Heart left ventricle (tissue), 13 donors: ENCODE data around the gene SPOCK1.

Source experiments
- CTCF ChIP-seq, 12 donors: fragments of 200-600 bp; sonication (generic) in 4 of 12; IDR thresholded peaks; one replicate each; pipeline versions ENCODE4 v1.5.0 to v1.8.0; 2018 to 2022; ENCODE audit warnings: antibody characterized with exemption in 12 of 12, mild to moderate bottlenecking in 5 of 12
- POLR2A ChIP-seq, 2 donors: fragments of 450-650 bp; IDR thresholded peaks; one replicate each; pipeline ENCODE4 v1.6.1; 2017; ENCODE audit warnings: antibody characterized with exemption in 2 of 2, mild to moderate bottlenecking in 2 of 2, moderate library complexity in 2 of 2
- donor health status: ischemic (EF 13 %, LVEDD 7.1; RV severe dilation, severe dysfunction).
- donor health status: DM: no; HTN: yes; CAD: no.
- donor health status: DM: no; HTN: no; CAD: no.
- donor health status: ischemic (EF 25% LVEDD 6.9; RV normal size, moderate dysfunction).
- donor health status: ischemic (EF 25% LVEDD 5.7; RV mildly dilated, moderate dysfunction).
- donor health status: ischemic (EF 35%, LVEDD 5.7; RV mildly dilated, moderate dysfunction).
- donor health status: nonischemic (EF 11% LVEDD 7.7; RV severe dilation, severe dysfunction).
- donor health status: DM: yes; HTN: yes; CAD: no.
- donor health status: PGD.
- donor health status: ischemic (EF 29% LVEDD 5.4; RV normal size, mild dysfunction).
- donor health status: nonischemic (EF 23%, LVEDD 6.1; RV moderate dilation, normal function).

DNA sequence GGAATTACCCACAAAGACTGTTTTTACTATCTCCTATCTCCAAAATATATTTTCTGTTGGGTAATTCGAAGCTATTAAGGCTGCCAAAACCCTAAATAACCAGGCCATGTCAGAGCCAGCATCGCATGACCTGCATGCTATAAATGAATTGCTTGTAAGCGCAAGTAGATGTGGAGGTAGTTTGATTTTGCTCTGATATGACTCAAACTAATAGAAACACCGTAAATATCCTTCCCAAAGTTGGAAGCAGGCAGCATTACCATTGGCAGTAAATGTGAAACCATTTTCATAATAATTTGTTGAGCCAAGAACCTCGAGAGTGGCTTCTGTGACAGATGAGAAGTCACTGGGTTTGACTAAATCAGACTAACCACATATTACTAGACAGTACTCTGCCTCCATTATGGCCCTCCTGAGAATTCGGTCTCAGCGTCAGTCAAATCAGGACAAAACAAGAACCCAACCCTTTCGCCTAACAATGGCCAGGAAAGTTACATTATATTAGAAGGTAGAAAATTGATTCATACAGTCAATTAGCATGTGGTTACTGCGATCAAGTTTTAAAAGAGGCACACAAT, 289.8 kb downstream of the SPOCK1 start:
- no peak for TF ChIP-seq CTCF (IDR thresholded peaks at IDR 0.05)
- TF ChIP-seq POLR2A (IDR thresholded peaks at IDR 0.05) = no peak
